ENCODE data around the gene SSNA1. TPM values are rescaled to one million over a fixed set of nuclear protein-coding genes. Genes with fewer than 3 reads are reported as not detected.

SSNA1 gene
- total RNA-seq, 8 experiments from 2014 or later, result 28.2 to 50.7 (median 44.5) TPM

DNA sequence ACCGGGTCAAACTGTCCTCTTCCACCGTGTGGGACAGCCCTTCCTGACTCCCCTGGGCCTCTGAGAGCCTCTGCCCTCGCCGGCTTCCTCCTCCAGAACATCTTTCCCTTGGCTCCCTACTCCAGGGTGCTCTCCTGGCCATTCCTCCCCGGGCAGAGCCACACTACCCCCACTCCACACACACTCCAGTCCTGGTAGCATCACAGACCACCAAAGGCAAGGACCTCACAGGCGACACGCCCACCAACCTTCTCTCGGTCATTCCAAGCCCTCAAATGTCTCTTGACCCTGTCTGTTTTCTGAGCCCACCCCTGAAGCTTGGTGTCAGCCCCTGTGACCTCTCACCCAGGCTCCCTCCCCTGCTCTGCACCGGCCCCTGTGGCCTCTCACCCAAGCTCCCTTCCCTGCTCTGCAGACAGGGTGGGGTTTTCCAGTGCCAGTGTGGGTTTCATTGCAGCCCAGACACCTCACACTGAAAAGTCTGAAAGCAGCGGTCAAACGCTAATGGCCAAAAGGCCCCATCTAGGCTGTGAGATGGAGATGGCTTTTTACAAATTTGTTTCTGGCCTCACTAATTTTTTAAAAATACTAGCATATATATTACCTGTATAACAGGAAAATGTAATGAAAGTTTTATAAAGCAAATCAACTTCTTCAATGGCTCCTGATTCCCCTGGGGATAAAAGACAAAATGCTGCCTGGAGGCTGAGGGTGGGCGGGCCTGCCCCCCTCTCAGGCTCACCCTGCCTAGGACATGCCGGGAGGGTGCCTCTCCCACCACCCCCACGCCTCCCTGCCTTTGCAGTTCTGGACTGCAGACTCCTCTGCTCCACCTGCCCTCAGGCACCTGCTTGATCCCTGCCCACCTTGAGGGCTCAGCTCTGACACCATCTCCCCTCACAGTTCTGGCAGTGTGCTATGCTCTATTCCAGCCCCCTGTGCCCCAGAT lies 29.1 kb upstream of the SSNA1 start:
- 13 to 50% (median 27%) methylated on average over 2 to 5 of the region's 14 CpGs; no CpG with 5 or more reads in 4 of the 10 experiments for WGBS, 10 experiments
- in situ Hi-C loops (cut with MboI; ENCODE audit: low pct_unique_long_range_greater_than_20kb in 2 of 9, low sequenced_read_pairs in 9 of 9, unreplicated experiment in 9 of 9), result no loop called here
- no peak for ATAC-seq (replicated peaks in 6 of 8)

DNA sequence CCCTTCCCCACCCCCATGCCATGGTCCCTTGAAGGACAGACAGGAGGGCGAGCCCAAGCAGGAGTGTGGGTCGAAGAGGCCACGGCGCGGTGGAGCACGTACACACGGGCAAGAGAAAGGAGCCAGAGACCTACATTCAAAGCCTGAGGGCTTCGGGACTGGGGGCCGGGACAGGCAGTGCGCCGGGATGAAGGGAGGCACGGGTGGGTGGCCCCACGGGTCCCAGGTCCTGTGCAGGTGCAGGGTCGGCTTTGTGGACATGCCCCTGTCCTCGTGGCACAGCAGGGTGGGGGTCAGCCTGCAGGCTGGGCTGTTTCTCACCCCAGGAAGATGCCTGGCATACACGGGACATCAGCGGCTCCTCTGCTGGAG lies 28.4 kb upstream of the SSNA1 start:
- H3K4me3 ChIP-seq, result no peak overlapping the region
- in situ Hi-C loops (cut with MboI; ENCODE audit: low pct_unique_long_range_greater_than_20kb in 2 of 9, low sequenced_read_pairs in 9 of 9, unreplicated experiment in 9 of 9), result no loop called here
- 70% methylated on average over 2 of the region's 17 CpGs; no CpG with 5 or more reads in 9 of the 10 experiments for WGBS, 10 experiments
- H3K4me1 ChIP-seq (replicated peaks in 1 of 2), result peaks cover 8 to 24% of the 10 kb centered on the region in 2 donors
- no peak overlapping the region for H3K27ac ChIP-seq
- ATAC-seq (replicated peaks in 6 of 8), result no peak

More for the DNA sequence above, 29.1 kb upstream of the SSNA1 start:
- no peak overlapping the region for H3K4me3 ChIP-seq
- peaks cover 8 to 24% of the 10 kb centered on the region in 2 donors for H3K4me1 ChIP-seq (replicated peaks in 1 of 2)
- no peak overlapping the region for H3K27ac ChIP-seq

DNA sequence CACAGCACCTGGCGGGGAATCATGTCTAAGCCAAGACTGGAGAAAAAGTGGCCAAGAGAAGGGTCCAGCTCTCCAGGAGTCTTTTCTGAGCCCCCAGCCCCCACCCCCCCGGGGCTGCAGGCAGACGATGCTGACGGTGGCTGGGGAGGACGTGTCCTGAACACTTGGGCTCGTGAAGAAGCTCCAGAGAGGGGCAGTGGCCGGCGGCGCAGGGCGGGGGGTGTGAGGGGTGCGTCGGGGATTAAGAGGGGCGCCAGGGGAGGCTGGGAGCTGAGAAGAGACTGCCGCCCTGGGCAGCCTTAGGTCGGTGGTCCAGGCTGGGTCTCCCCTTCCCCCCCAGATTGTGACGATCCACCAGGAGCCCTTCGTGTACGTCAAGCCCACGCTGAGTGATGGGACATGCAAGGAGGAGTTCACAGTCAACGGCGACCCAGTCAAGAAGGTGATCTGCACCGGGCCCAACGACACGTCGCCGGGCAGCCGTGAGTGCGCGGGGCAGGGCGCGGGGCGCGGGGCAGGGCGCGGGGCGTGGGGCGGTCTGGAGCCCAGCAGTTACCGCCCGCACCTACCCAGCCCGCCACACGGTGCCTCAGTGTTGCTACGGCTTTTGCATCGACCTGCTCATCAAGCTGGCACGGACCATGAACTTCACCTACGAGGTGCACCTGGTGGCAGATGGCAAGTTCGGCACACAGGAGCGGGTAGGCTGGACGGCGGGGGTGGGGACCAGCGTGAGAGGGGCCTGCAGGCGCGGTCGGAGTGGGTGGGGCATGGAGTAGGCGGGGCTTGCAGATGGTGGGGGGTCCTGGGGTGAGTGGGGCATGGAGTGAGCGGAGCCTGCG lies 27.5 kb upstream of the SSNA1 start:
- ATAC-seq (replicated peaks in 6 of 8), result no peak
- H3K4me3 ChIP-seq, result no peak overlapping the region
- peaks cover 8 to 24% of the 10 kb centered on the region in 2 donors for H3K4me1 ChIP-seq (replicated peaks in 1 of 2)
- in situ Hi-C loops (cut with MboI; ENCODE audit: low pct_unique_long_range_greater_than_20kb in 2 of 9, low sequenced_read_pairs in 9 of 9, unreplicated experiment in 9 of 9), result no loop called here
- H3K27ac ChIP-seq, result no peak overlapping the region
- no CpG with 5 or more reads among the region's 56 CpGs for WGBS, 10 experiments

DNA sequence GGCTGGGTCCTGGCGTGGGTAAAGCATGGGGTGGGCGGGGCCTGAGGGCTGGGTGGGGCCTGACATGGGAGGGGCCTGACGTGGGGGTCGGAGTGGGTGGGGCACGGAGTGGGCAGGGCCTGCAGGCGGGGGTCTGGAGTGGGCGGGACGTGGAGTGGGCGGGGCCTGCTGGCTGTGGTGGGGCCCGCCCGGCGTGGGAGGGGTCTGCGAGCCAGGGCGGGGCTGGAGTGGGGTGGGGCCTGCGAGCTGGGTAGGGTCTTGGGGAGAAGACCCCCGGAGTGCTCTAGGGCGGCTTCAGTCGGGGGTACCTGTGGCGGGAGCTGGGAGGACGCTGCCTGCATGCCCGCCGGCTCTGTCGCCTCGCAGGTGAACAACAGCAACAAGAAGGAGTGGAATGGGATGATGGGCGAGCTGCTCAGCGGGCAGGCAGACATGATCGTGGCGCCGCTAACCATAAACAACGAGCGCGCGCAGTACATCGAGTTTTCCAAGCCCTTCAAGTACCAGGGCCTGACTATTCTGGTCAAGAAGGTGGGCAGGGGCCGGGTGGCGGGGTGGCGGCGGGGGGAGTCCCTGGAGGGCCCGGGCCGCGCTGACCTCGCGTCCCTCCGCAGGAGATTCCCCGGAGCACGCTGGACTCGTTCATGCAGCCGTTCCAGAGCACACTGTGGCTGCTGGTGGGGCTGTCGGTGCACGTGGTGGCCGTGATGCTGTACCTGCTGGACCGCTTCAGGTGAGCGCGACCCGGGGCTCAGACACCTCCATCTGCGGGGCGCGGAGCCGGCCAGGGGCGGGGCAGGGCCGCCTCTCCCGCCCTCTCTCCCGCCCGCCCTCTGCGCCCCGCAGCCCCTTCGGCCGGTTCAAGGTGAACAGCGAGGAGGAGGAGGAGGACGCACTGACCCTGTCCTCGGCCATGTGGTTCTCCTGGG lies 26.7 kb upstream of the SSNA1 start:
- Histone ChIP-seq H3K4me1 (replicated peaks in 1 of 2) (peaks cover 9 to 24% of the 10 kb centered on the region in 2 donors), H3K4me3 (peak overlapping the region in 2 of 5 donors; percentile 11 to 30), H3K27ac (no peak overlapping the region)
- WGBS, 10 experiments, result no CpG with 5 or more reads among the region's 71 CpGs
- ATAC-seq (replicated peaks in 6 of 8), result no peak
- in situ Hi-C loops (cut with MboI; ENCODE audit: low pct_unique_long_range_greater_than_20kb in 2 of 9, low sequenced_read_pairs in 9 of 9, unreplicated experiment in 9 of 9), result no loop called here

- peak; percentile 16 to 62 (median 57) for ATAC-seq (replicated peaks in 6 of 8)
- H3K4me1 ChIP-seq (replicated peaks in 1 of 2), result peaks cover 18 to 33% of the 10 kb centered on the region in 2 donors
- WGBS, 10 experiments, result 0% methylated on average over 3 of the region's 74 CpGs; no CpG with 5 or more reads in 9 of the 10 experiments
- H3K4me3 ChIP-seq, result peak overlapping the region in 4 of 5 donors; percentile 9 to 30 (median 23)
- H3K27ac ChIP-seq, result no peak overlapping the region
- in situ Hi-C loops (cut with MboI; ENCODE audit: low pct_unique_long_range_greater_than_20kb in 2 of 9, low sequenced_read_pairs in 9 of 9, unreplicated experiment in 9 of 9), result no loop called here
These were observed 25.7 kb upstream of the SSNA1 start for GRCh38 chr9:137162505-137163364.

- H3K4me3 ChIP-seq, result peak overlapping the region in 4 of 5 donors; percentile 9 to 30 (median 23)
- peaks cover 19 to 36% of the 10 kb centered on the region in 2 donors for H3K4me1 ChIP-seq (replicated peaks in 1 of 2)
- in situ Hi-C loops (cut with MboI; ENCODE audit: low pct_unique_long_range_greater_than_20kb in 2 of 9, low sequenced_read_pairs in 9 of 9, unreplicated experiment in 9 of 9), result no loop called here
- 10 to 58% (median 40%) methylated on average over 1 to 4 of the region's 26 CpGs; no CpG with 5 or more reads in 7 of the 10 experiments for WGBS, 10 experiments
- ATAC-seq (replicated peaks in 6 of 8), result peak in 7 of 8 experiments; percentile 4 to 45 (median 38)
- no peak overlapping the region for H3K27ac ChIP-seq
These were observed 25.1 kb upstream of the SSNA1 start for GRCh38 chr9:137163365-137163715.

- peak overlapping the region in 2 of 5 donors; percentile 25 to 30 for H3K4me3 ChIP-seq
- WGBS, 10 experiments, result 20 to 100% (median 100%) methylated on average over 1 of the region's 22 CpGs; no CpG with 5 or more reads in 7 of the 10 experiments
- no peak overlapping the region for H3K27ac ChIP-seq
- in situ Hi-C loops (cut with MboI; ENCODE audit: low pct_unique_long_range_greater_than_20kb in 2 of 9, low sequenced_read_pairs in 9 of 9, unreplicated experiment in 9 of 9), result no loop called here
- ATAC-seq (replicated peaks in 6 of 8), result no peak
- H3K4me1 ChIP-seq (replicated peaks in 1 of 2), result peaks cover 19 to 36% of the 10 kb centered on the region in 2 donors
These were observed 24.7 kb upstream of the SSNA1 start for GRCh38 chr9:137163805-137164204.

GRCh38 chr9:137164370-137165249 lies 23.9 kb upstream of the SSNA1 start:
- in situ Hi-C loops (cut with MboI; ENCODE audit: low pct_unique_long_range_greater_than_20kb in 2 of 9, low sequenced_read_pairs in 9 of 9, unreplicated experiment in 9 of 9), result no loop called here

GRCh38 chr9:137165250-137165836 lies 23.1 kb upstream of the SSNA1 start:
- WGBS, 10 experiments, result 60 to 100% (median 80%) methylated on average over 1 of the region's 32 CpGs; no CpG with 5 or more reads in 7 of the 10 experiments
- in situ Hi-C loops (cut with MboI; ENCODE audit: low pct_unique_long_range_greater_than_20kb in 2 of 9, low sequenced_read_pairs in 9 of 9, unreplicated experiment in 9 of 9), result no loop called here
- Histone ChIP-seq H3K27ac (no peak overlapping the region), H3K4me3 (no peak overlapping the region), H3K4me1 (replicated peaks in 1 of 2) (peaks cover 19 to 36% of the 10 kb centered on the region in 2 donors)
- ATAC-seq (replicated peaks in 6 of 8), result no peak

More at GRCh38 chr9:137164370-137165249, 23.9 kb upstream of the SSNA1 start:
- Histone ChIP-seq H3K4me3 (no peak overlapping the region), H3K4me1 (replicated peaks in 1 of 2) (peaks cover 19 to 36% of the 10 kb centered on the region in 2 donors), H3K27ac (no peak overlapping the region)
- 17 to 80% (median 28%) methylated on average over 1 to 10 of the region's 34 CpGs; no CpG with 5 or more reads in 7 of the 10 experiments for WGBS, 10 experiments
- ATAC-seq (replicated peaks in 6 of 8), result no peak

- peaks cover 19 to 36% of the 10 kb centered on the region in 2 donors for H3K4me1 ChIP-seq (replicated peaks in 1 of 2)
- H3K4me3 ChIP-seq, result peak overlapping the region in 1 of 5 donors; percentile 50
- no peak overlapping the region for H3K27ac ChIP-seq
- ATAC-seq (replicated peaks in 6 of 8), result no peak
- WGBS, 10 experiments, result 40% methylated on average over 1 of the region's 22 CpGs; no CpG with 5 or more reads in 9 of the 10 experiments
- in situ Hi-C loops (cut with MboI; ENCODE audit: low pct_unique_long_range_greater_than_20kb in 2 of 9, low sequenced_read_pairs in 9 of 9, unreplicated experiment in 9 of 9), result no loop called here
These were observed 21.9 kb upstream of the SSNA1 start for GRCh38 chr9:137166380-137167229.

Measured in motor neuron (in vitro differentiated cells).